GM19468 (cell line): Measurements from ENCODE around the gene PSPN.

Source experiments
- ATAC-seq: cut with Tn5 transposase; IDR thresholded peaks from one replicate; pipeline ENCODE4 v1.9.1; 2021; ENCODE audit warnings: mild to moderate bottlenecking, moderate library complexity, moderate number of reproducible peaks; ENCODE audit not compliant: unreplicated experiment; ENCODE audit errors: extremely low read depth

Gene PSPN

GRCh38 chr19:6375411-6376010 is at the start of gene PSPN:
Gene PSPN (minus strand): TSS chr19:6375933. CDS start chr19:6375849, 84 bp downstream.
- ATAC-seq = no peak

GRCh38 chr19:6424939-6425731 is 49.4 kb upstream of the PSPN start:
- peak; percentile 72 for ATAC-seq

GRCh38 chr19:6424195-6424938 is 48.6 kb upstream of the PSPN start, which contains the start of gene KHSRP:
Gene KHSRP (minus strand): TSS chr19:6424811. CDS start chr19:6424701, 110 bp downstream.
- no peak for ATAC-seq

- no peak for ATAC-seq
Measured at GRCh38 chr19:6423499-6424194, 47.9 kb upstream of the PSPN start.

- no peak for ATAC-seq
Measured at GRCh38 chr19:6421075-6422014, 45.6 kb upstream of the PSPN start.

GRCh38 chr19:6418562-6418932 is 42.8 kb upstream of the PSPN start:
- ATAC-seq = no peak

DNA sequence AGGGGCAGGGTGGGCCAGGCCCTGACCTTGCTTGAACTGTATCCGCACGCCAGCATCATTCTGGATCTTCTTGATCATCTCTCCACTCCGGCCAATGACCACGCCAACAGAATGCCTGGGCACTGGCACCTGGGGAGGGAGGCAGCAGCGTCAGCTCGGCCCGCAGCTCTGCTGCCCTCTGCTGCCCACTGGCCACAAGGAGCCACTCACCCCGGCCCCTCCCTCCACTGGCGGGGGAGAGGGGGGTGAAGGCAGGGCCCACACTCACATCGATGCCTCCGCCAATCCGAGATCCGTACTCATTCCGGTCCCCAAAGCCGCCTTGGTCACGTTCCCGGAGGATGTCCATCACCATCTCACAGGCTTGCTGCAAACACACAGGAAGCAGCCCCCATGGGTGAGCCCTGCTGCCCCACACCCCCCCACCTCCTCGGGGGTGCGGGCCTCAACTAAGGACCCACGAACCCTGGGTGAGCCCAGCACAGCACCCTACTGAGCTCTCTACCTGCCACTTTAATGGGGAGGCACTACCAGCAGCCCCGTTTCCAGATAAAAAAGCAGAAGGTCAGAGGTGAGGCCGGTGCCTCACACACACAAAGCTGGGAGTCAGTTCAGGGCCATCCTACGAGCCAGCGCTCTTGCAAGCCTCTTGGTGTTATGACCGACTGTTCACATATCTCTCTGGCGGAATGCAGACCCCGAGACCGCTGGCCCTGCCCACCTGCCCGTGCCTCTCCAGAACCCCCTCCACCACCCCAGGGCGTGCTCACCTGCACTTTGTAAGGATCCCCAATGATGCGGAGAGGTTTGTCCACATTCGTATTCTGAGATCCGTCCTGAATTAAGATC is 42.2 kb upstream of the PSPN start:
- no peak for ATAC-seq

DNA sequence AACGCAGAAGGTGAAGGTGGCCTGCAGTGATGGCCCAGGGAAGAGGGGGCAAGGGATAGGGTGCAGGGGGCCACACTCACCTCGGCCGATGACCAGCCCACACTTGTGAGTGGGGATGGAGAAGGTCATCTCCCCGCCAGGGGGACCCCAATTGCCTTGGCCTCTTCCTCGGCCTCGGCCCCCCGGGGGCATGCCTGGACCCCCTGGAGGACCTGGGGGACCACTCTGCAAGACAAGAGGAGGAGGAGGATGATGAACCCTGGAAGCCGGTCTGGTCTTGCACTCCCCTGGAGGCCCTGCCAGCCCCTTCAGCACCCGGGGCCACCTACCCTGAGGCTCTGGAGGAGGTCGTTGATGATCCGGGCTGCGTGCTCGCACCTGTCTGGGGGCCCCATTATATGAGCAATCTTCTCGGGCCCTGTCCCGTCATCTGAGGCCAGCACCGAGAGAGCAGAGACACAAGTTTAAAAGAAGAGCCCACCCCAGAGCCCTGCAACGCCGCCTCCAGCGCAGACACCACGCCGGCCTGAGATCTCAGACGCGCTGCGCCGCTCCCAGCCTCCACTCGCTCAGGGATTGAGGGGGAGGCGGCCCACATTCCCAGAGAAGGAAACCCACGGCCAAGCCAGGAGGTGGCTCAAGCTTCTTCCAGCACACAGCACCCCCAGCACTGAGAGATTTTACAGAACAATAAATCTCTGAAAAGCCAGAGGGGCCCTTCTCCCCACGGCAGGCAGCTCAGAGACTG is 41.1 kb upstream of the PSPN start:
- ATAC-seq = no peak

DNA sequence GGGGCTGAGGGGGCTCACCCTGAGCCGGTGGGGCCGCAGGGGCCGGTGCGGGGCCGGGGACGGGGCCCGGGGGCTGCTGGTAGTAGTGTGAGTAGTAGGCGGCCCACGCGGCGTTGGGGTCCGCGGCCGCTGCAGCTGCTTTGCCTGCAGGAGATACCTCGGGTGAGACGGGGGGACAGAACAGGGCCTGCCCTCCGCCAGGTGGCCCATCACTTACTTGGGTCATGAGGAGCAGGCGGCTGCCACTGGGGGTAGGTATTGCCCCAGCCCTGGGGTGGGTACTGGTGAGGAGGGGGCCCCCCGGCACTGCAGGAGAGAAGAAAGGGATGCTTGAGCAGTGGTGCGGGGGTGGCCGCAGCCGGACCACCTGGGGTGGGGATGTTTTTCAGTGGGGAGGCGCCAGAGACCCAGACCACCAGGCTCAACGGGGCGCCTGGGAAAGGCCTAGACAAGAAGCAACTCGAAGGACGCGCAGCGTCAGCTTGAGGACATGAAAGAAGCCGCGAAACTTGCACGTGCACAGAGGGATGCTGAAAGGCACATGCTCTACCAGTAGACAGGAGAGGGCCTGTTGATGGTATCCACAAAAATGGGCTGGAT is 40.0 kb upstream of the PSPN start:
- no peak for ATAC-seq

DNA sequence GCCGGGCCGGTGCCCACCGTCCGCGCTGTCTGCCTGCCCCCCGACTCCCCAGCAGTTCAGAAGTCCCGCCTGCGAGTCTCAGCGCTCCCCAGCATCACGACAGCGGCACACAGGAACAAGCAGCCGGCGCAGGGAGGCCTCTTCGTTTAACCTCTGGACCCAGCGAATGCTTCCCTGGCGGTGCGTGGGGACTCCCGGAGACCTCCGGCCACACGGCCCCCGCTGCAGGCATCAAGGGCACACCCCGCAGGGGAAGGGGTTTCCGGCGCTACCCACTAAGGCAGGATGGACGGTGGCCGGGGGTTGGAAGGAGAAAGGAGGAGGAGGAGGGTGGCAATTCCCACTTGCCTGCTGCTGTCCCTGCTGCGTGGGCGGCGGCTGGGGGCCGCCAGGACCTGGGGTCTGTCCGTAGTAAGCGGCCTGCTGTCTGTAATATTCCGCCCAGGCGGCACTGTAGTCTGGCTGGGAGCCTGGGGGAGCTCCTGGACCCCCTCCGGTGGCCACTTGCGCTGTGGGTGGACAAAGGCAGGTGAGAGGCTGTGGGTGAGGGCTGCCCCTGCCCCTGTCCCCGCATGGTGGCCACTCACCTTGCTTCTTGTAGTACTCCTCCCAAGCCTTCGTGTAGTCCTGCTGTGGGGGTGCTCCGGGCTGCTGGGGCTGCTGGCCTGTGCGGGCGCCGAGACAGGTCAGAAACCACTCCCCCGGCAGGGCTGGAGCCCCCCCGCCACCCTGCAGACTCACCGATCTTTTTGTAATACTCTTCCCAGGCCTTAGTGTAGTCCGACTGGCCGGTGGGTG is 39.3 kb upstream of the PSPN start:
- ATAC-seq = no peak

GRCh38 chr19:6413721-6414643 is 38.2 kb upstream of the PSPN start:
- ATAC-seq = no peak

DNA sequence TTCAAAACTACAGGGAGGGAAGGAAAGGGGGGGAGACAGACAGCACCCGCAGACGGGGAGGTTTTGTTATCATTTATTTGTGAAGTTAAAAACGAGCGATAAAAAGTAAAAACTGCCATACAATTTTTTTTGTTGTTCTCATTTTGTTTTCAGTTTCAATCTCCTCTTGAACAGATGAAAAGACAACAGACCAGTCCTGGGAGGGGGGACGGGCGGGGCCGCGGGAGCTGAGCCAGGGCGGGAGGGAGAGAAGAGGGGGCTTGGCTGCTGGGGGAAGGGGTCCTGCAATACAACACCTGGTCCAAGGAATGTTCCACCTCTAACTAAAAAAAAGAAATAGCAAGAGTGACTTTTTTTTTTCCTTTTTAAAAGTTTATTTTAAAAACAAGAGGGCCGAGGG is 37.6 kb upstream of the PSPN start:
- no peak for ATAC-seq

- ATAC-seq = no peak
Measured at GRCh38 chr19:6412447-6413091, 36.8 kb upstream of the PSPN start.

DNA sequence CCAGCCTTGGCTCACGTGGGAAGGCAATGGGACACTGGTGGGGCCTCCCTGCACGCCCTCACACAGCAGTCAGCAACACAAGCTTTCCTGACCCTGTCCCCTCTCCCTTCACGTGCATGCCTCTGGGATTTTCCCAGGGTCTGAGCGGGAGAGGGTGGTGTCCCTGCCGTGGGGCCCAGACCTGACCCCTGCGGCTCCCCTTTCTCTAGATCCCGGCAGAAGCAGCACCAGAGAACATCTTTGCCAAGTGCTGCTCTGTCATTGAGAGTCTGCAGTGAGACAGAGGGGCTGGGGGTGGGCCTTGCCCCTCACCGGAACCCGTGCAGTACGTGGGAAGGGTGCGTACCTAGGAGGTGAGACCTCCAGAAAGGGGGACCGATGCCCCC is 36.3 kb upstream of the PSPN start:
- ATAC-seq = no peak

DNA sequence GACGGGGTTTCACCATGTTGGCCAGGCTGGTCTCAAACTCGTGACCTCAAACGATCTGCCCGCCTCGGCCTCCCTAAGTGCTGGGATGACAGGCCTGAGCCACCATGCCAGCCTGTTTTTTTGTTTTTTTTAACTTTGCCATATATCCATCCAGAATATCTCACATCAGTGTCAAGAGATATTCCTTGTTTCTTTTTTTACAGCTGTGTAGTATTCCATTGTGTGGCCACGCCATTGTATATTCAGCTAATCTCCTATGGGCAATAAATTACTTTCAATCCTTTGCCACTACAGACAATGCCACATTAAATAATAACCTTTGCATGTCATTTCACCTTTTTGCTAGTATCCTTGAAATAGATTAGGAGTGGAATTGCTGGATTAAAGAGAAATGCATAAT is 33.6 kb upstream of the PSPN start:
- ATAC-seq = no peak
